WERI-Rb-1 (cell line): ENCODE data around the gene ZP1.
A peak's percentile ranks its signal among the peaks of the same experiment; 100 is the strongest.

Source experiments
- DNase-seq: peaks from one replicate; pipeline ENCODE4 v3.0.0-alpha.2; 2020
- H3K27ac ChIP-seq: fragments of 250-450 bp; sonication (Bioruptor Pico); 2 replicates; pipeline ENCODE4 v1.5.1; 2020; ENCODE audit warnings: mild to moderate bottlenecking, moderate library complexity
- H3K27me3 ChIP-seq: fragments of 250-450 bp; sonication (Bioruptor Pico); 2 replicates; pipeline ENCODE4 v1.5.1; 2021; ENCODE audit warnings: mild to moderate bottlenecking, low read depth, moderate library complexity; ENCODE audit not compliant: insufficient read depth, severe bottlenecking
- H3K36me3 ChIP-seq: fragments of 250-450 bp; sonication (Bioruptor Pico); 2 replicates; pipeline ENCODE4 v1.5.1; 2020; ENCODE audit warnings: mild to moderate bottlenecking, moderate library complexity
- H3K4me3 ChIP-seq: 2 replicates; pipeline ENCODE4 v1.5.1; 2011; ENCODE audit warnings: low read depth, mild to moderate bottlenecking, control low read depth, low read length
- H3K9me3 ChIP-seq: fragments of 250-450 bp; sonication (Bioruptor Pico); 2 replicates; pipeline ENCODE4 v1.5.1; 2021; ENCODE audit warnings: mild to moderate bottlenecking, moderate library complexity; ENCODE audit not compliant: severe bottlenecking
- TF ChIP-seq, protein P1 (sequence below): IDR thresholded peaks from 2 replicates; pipeline ENCODE4 v1.5.1; 2011; ENCODE audit warnings: low read depth, mild to moderate bottlenecking, control low read depth, inconsistent platforms, low read length

Gene ZP1

DNA sequence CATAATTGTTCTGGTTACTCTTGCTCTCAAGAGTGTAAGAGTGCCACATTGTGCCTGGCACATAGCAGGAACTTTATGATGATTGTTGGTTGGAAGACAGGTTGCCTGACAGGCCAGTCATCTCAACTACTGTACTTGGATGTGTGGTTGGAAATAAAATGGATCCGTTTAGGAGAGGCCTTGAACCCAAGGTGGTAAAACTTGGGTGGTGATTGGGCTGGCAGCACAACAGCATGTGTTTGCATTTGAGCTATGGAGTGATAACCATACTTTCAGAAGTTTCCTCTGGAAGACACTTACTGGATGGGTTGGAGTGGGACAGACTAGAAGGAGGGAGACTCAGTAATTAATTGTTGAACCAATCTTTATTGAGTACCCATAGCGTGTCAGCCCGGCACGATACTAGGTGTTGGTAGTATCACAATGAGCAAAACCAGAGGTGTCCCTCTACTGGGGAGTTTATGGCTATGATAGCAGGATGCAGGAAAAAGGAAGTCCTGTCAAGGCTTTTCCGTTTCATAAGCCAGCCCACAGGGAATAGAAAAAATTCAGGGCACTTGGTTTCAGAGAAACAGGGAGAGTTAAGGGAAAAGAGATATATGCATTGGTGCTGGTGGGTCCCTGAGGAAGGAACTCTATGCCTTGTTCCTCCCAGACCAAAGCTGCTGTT lies 43.5 kb downstream of the ZP1 start:
- Histone ChIP-seq H3K27me3 (no peaks in the 10 kb centered on the region), H3K4me3 (no peak overlapping the region), H3K9me3 (no peaks in the 10 kb centered on the region), H3K36me3 (peaks cover 13% of the 10 kb centered on the region), H3K27ac (no peak overlapping the region)
- no peak for DNase-seq
- TF ChIP-seq, protein P1, sequence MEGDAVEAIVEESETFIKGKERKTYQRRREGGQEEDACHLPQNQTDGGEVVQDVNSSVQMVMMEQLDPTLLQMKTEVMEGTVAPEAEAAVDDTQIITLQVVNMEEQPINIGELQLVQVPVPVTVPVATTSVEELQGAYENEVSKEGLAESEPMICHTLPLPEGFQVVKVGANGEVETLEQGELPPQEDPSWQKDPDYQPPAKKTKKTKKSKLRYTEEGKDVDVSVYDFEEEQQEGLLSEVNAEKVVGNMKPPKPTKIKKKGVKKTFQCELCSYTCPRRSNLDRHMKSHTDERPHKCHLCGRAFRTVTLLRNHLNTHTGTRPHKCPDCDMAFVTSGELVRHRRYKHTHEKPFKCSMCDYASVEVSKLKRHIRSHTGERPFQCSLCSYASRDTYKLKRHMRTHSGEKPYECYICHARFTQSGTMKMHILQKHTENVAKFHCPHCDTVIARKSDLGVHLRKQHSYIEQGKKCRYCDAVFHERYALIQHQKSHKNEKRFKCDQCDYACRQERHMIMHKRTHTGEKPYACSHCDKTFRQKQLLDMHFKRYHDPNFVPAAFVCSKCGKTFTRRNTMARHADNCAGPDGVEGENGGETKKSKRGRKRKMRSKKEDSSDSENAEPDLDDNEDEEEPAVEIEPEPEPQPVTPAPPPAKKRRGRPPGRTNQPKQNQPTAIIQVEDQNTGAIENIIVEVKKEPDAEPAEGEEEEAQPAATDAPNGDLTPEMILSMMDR = no peak

DNA sequence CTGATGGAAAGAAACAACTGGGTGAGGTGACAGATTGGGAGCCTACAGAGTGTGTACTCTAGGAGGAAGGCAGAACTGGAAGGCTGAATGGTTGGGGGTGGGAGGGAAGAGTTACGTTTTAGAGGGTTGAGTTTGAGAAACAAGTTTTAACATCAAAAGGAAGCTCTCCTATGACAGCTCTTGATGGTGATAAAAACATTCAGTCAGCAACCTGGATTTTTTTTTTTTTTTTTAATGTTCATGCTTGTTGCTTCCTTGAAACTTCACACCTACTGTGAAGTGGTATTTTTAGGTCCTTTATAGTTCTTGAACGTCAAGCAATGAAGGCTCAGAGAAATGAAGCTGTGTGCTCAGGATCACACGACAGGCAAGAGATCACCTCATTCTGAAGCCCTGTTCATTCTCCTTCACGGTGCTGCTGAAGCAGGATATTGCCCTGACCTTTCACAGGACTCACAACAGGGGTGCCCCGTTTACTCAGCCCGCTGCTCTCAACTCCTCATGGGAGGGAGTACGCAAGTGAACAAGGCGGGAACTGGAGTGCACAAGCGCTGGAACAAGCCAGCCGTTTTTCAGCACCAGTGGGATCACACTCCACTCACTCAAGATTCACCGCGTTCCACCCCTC lies 45.0 kb downstream of the ZP1 start:
- DNase-seq = no peak
- Histone ChIP-seq H3K27me3 (no peaks in the 10 kb centered on the region), H3K36me3 (peaks cover 22% of the 10 kb centered on the region), H3K9me3 (no peaks in the 10 kb centered on the region), H3K4me3 (no peak overlapping the region), H3K27ac (no peak overlapping the region)
- TF ChIP-seq, protein P1 = no peak

DNA sequence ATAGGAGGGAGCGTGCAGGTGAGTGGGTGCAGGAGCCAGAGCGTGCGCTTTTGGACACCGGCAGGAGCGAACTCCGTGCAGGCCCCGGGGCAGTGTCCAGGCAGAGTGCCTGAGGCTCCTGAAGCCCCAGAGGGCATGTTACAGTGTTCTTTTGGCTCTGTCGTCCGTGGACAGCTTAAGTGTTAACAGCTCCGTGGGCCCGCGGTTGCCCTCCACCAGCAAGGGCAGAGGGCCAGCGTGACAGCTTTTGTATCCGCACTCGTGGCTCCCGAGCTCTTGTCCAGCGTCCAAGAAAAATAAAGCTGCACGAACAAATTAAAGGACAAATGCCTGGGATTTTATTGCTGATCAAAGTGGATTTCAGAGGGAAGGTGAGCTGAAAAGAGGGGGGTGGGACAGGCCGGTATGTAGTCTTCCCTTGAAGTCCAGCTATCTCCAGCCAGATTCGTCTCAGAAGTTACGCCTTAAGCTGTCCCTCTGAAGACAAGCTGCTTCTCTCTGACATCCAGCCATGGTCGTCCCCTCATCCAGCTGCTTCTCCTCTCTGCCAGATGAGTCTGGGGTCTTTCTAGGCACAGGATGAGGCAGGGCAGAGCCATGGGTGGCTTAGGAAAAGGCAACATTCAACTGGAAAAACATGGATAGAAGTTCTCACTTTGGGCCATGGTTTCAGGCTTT lies 45.6 kb downstream of the ZP1 start:
- no peak for DNase-seq
- H3K4me3 ChIP-seq = peak overlapping the region; percentile 49
- H3K27ac ChIP-seq = peak overlapping the region; percentile 97
- peaks cover 23% of the 10 kb centered on the region for H3K36me3 ChIP-seq
- TF ChIP-seq, protein P1 = no peak
- H3K9me3 ChIP-seq = no peaks in the 10 kb centered on the region
- no peaks in the 10 kb centered on the region for H3K27me3 ChIP-seq

DNA sequence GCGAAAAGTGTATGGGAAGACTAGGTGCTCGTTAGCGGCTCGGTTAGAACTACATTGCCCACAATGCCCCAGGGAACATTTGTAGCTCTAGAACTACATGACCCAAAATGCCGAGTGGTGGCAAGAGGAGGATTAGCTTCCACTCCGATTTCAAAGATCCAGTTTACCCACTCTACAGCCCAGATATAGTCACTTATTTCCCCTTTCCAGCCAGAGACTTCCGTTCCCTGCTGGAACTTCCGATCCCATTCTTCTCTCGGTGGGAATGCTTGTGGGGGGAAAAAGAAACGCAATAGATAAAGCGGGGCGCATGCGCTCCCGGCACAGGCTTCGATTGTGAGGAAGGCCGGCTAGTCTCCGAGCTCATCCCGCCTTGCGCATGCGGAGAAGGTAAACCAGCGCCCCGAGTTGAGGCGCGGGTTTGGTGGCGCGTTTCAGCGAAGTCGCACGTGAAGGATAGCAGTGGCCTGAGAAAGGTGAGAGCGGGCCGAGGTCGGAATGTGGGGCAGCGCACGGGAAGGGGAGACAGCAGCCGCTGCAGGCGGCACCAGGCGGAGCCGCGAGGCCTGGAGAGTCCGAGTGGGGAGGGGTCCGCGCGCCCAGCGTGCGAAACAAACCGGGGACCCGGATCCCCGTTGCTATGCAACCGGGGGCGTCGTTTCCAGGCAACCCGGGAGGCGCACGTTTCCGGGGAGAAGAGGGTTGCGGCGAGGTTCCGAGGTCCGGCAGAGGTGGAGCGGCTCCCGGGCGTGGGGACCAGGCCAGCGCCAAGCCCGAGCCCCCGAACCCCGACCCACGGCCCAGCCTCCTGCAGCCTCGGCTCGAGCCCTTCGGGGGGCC lies 46.7 kb downstream of the ZP1 start, which contains the start of gene TMEM109:
TSS of gene TMEM109 (plus strand) at position 366 of the 840 bp plus-strand sequence. CDS start 5,536 bp downstream, outside the sequence.
- Histone ChIP-seq H3K27ac (peak within 1 kb of the TSS; percentile 97), H3K36me3 (peaks cover 23% of the 10 kb centered on the region), H3K27me3 (no peaks in the 10 kb centered on the region), H3K4me3 (peak within 1 kb of the TSS; percentile 49), H3K9me3 (no peaks in the 10 kb centered on the region)
- peak; percentile 92 for DNase-seq
- TF ChIP-seq, protein P1 = no peak

DNA sequence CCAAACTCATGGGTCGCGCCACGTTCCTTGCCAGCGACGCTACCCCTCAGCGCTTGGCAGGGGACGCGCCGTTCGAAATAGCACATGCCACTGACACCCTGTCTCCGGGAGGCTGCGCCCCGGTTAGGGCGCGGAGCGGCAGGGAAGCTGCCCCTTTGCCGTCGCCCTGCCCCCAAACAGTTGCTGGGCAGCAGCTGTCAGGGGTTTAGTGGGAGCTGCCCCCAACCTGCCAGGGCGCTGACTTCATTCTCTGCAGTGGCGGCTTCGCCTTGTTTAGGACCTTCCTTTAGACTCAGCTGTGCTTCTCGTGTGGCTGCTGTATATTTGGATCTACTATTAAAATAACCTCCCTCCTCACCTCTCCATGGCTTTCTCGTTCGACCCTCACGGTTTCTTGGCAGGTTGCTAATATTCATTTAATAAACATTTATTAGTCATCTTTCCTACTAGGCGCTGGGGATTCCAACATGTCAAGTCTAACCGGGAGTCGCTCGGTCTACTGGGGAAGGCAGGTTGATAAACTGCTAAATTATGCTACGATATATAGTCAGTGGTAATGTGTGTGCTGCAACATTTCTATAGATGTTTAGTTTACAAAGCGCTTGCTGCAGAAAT lies 47.4 kb downstream of the ZP1 start:
- Histone ChIP-seq H3K36me3 (peaks cover 27% of the 10 kb centered on the region), H3K4me3 (peak overlapping the region; percentile 49), H3K9me3 (no peaks in the 10 kb centered on the region), H3K27me3 (no peaks in the 10 kb centered on the region), H3K27ac (peak overlapping the region; percentile 97)
- DNase-seq = peak; percentile 65
- TF ChIP-seq, protein P1 = no peak
